ENCODE results near the gene ST3GAL5.

The ST3GAL5 gene

GRCh38 chr2:85792783-85793441, 95.9 kb downstream of the ST3GAL5 start:
- DNase-seq (ENCODE audit: low read depth in 4 of 4, low spot score in 1 of 4) = no peak

GRCh38 chr2:85791704-85792565, 96.9 kb downstream of the ST3GAL5 start:
- no peak for DNase-seq (ENCODE audit: low read depth in 4 of 4, low spot score in 1 of 4)

GRCh38 chr2:85790499-85791188, 98.1 kb downstream of the ST3GAL5 start:
- DNase-seq (ENCODE audit: low read depth in 4 of 4, low spot score in 1 of 4) = no peak

GRCh38 chr2:85790032-85790431, 98.8 kb downstream of the ST3GAL5 start:
- DNase-seq (ENCODE audit: low read depth in 4 of 4, low spot score in 1 of 4) = no peak

- no peak for DNase-seq (ENCODE audit: low read depth in 4 of 4, low spot score in 1 of 4)
Measured at GRCh38 chr2:85789271-85789670, 99.5 kb downstream of the ST3GAL5 start.

- DNase-seq (ENCODE audit: low read depth in 4 of 4, low spot score in 1 of 4) = no peak
Measured at GRCh38 chr2:85788603-85789002, 100.2 kb downstream of the ST3GAL5 start.

DNA sequence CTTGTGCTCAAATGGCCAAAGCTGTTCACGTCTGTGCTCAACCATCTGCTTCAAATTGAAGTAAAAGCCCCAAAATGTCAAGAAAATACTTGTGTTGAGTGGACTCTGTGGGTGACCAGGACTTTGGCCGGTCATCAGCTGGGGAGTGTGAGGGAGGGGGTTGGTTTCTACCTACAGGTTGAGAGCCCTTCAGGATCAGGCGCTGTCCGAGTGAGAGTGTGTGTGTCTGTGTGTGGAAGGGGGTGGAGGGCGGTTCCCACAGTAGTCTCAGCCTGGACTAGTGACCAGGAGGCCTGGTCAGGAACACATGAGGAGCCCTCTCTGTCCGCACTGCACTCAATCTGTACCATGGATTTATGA, 100.8 kb downstream of the ST3GAL5 start:
- no peak for DNase-seq (ENCODE audit: low read depth in 4 of 4, low spot score in 1 of 4)

GRCh38 chr2:85787282-85787980, 101.4 kb downstream of the ST3GAL5 start:
- no peak for DNase-seq (ENCODE audit: low read depth in 4 of 4, low spot score in 1 of 4)

Data from stimulated activated CD4-positive, alpha-beta T cell treated with anti-CD3 and anti-CD28 coated beads, Interleukin-1b, Interleukin-23, amount 100 ng/mL, for 24 hours (primary cell).